ENCODE measurements around the gene GEMIN7. TPM values are rescaled to one million over a fixed set of nuclear protein-coding genes. Genes with fewer than 3 reads are reported as not detected.
A peak's percentile ranks its signal among the peaks of the same experiment; 100 is the strongest.

The GEMIN7 gene
- total RNA-seq, 1 experiment from 2014 or later: 34.0 TPM

- Histone ChIP-seq H3K4me1 (ENCODE audit: insufficient read depth, low read length, poor library complexity, severe bottlenecking) (peaks cover 11% of the 10 kb centered on the region), H3K9me3 (ENCODE audit: low read depth, low read length, poor library complexity, severe bottlenecking) (no peaks in the 10 kb centered on the region), H3K36me3 (ENCODE audit: insufficient read depth, low read length, poor library complexity, severe bottlenecking) (peaks cover 5% of the 10 kb centered on the region), H3K27ac (ENCODE audit: low read depth, low read length, poor library complexity, severe bottlenecking) (no peak overlapping the region), H3K4me3 (ENCODE audit: low read depth, low read length, poor library complexity, severe bottlenecking) (peak overlapping the region; percentile 50), H3K27me3 (replicated peaks; ENCODE audit: insufficient read depth, low read depth, low read length, poor library complexity) (no peaks in the 10 kb centered on the region)
- POLR2A ChIA-PET (ENCODE audit: low non-redundant PET): no interaction called here
- DNase-seq (ENCODE audit: low spot score): no peak
- CTCF ChIA-PET: no interaction called here
- no peak for TF ChIP-seq EZH2 (IDR thresholded peaks at IDR 0.05; ENCODE audit: borderline replicate concordance, low read depth, low read length, poor library complexity, severe bottlenecking)
- TF ChIP-seq CTCF (conservative IDR thresholded peaks at IDR 0.05; ENCODE audit: low read depth, low read length): no peak
- BruUV-seq (replicated peaks): no TSS peak
- intact Hi-C loops (cut with micrococcal nuclease; ENCODE audit: unreplicated experiment): no loop called here
Observed at GRCh38 chr19:45076851-45077730, 2.0 kb upstream of the GEMIN7 start.

- CTCF ChIA-PET: no interaction called here
- TSS peak; percentile 34 for BruUV-seq (replicated peaks)
Observed at GRCh38 chr19:45078390-45079062, 534 bp upstream of the GEMIN7 start.

GRCh38 chr19:45079911-45080370 is 881 bp downstream of the GEMIN7 start:
- H3K9me3 ChIP-seq (ENCODE audit: low read depth, low read length, poor library complexity, severe bottlenecking): no peaks in the 10 kb centered on the region
- CTCF ChIA-PET: no interaction called here
- H3K27ac ChIP-seq (ENCODE audit: low read depth, low read length, poor library complexity, severe bottlenecking): peak overlapping the region; percentile 93
- intact Hi-C loops (cut with micrococcal nuclease; ENCODE audit: unreplicated experiment): no loop called here
- no peaks in the 10 kb centered on the region for H3K27me3 ChIP-seq (replicated peaks; ENCODE audit: insufficient read depth, low read depth, low read length, poor library complexity)
- peak overlapping the region; percentile 94 for H3K4me3 ChIP-seq (ENCODE audit: low read depth, low read length, poor library complexity, severe bottlenecking)
- BruUV-seq (replicated peaks): no TSS peak
- no peak for TF ChIP-seq EZH2 (IDR thresholded peaks at IDR 0.05; ENCODE audit: borderline replicate concordance, low read depth, low read length, poor library complexity, severe bottlenecking)
- no peak for TF ChIP-seq CTCF (conservative IDR thresholded peaks at IDR 0.05; ENCODE audit: low read depth, low read length)
- POLR2A ChIA-PET (ENCODE audit: low non-redundant PET): no interaction called here
- no peak for DNase-seq (ENCODE audit: low spot score)
- peaks cover 9% of the 10 kb centered on the region for H3K36me3 ChIP-seq (ENCODE audit: insufficient read depth, low read length, poor library complexity, severe bottlenecking)
- H3K4me1 ChIP-seq (ENCODE audit: insufficient read depth, low read length, poor library complexity, severe bottlenecking): peaks cover 11% of the 10 kb centered on the region

More at GRCh38 chr19:45078390-45079062, 534 bp upstream of the GEMIN7 start:
- POLR2A ChIA-PET (ENCODE audit: low non-redundant PET): no interaction called here
- Histone ChIP-seq H3K27me3 (replicated peaks; ENCODE audit: insufficient read depth, low read depth, low read length, poor library complexity) (no peaks in the 10 kb centered on the region), H3K36me3 (ENCODE audit: insufficient read depth, low read length, poor library complexity, severe bottlenecking) (peaks cover 9% of the 10 kb centered on the region), H3K4me1 (ENCODE audit: insufficient read depth, low read length, poor library complexity, severe bottlenecking) (peaks cover 11% of the 10 kb centered on the region), H3K9me3 (ENCODE audit: low read depth, low read length, poor library complexity, severe bottlenecking) (no peaks in the 10 kb centered on the region), H3K4me3 (ENCODE audit: low read depth, low read length, poor library complexity, severe bottlenecking) (peak overlapping the region; percentile 94), H3K27ac (ENCODE audit: low read depth, low read length, poor library complexity, severe bottlenecking) (peak overlapping the region; percentile 93)
- TF ChIP-seq CTCF (conservative IDR thresholded peaks at IDR 0.05; ENCODE audit: low read depth, low read length) (no peak), EZH2 (IDR thresholded peaks at IDR 0.05; ENCODE audit: borderline replicate concordance, low read depth, low read length, poor library complexity, severe bottlenecking) (no peak)
- no peak for DNase-seq (ENCODE audit: low spot score)
- intact Hi-C loops (cut with micrococcal nuclease; ENCODE audit: unreplicated experiment): no loop called here

All from A673 (cell line).